D721Med (cell line): ENCODE measurements around the gene UQCC5.
A peak's percentile ranks its signal among the peaks of the same experiment; 100 is the strongest.
"Not testable (repeated sequence)": the region's sequence is repeated elsewhere in the genome, so short reads cannot be mapped to it uniquely, and the experiment has no call there.

Experiments
- DNase-seq: peaks from one replicate; pipeline ENCODE4 v3.0.0; 2011; ENCODE audit warnings: low spot score; ENCODE audit not compliant: insufficient read length
- FAIRE-seq: peaks from 2 replicates; lab custom pipeline; 2011; peaks lifted over from hg19 to GRCh38; lab: Jason Lieb, UNC
- CTCF ChIP-seq: IDR thresholded peaks from 2 replicates; pipeline ENCODE4 v1.5.1; 2012; ENCODE audit warnings: mild to moderate bottlenecking, control low read depth; ENCODE audit not compliant: insufficient read depth; ENCODE audit errors: missing control alignments

Gene UQCC5

GRCh38 chr3:52524258-52524751, 12.1 kb upstream of the UQCC5 start:
- TF ChIP-seq CTCF, result no peak
- FAIRE-seq (no peak), DNase-seq (peak; percentile 16)

- FAIRE-seq, result no peak
- no peak for TF ChIP-seq CTCF
- DNase-seq, result peak; percentile 26
Observed at GRCh38 chr3:52524752-52525679, 11.4 kb upstream of the UQCC5 start.

GRCh38 chr3:52525680-52526561, 10.5 kb upstream of the UQCC5 start:
- FAIRE-seq, result no peak
- no peak for TF ChIP-seq CTCF
- DNase-seq, result peak; percentile 55

- not testable (repeated sequence) for DNase-seq, FAIRE-seq
Observed at GRCh38 chr3:52526671-52527038, 9.8 kb upstream of the UQCC5 start.

GRCh38 chr3:52527039-52527731, 9.2 kb upstream of the UQCC5 start:
- FAIRE-seq (no peak), DNase-seq (peak; percentile 13)
- TF ChIP-seq CTCF, result no peak

- no peak for TF ChIP-seq CTCF
- peak; percentile 16 for DNase-seq
- no peak for FAIRE-seq
Observed at GRCh38 chr3:52527732-52528585, 8.4 kb upstream of the UQCC5 start.
